H9 (cell line): ENCODE results near the gene REG1A. TPM values are rescaled to one million over a fixed set of nuclear protein-coding genes. Genes with fewer than 3 reads are reported as not detected.

Source experiments
- DNase-seq: peaks from one replicate; pipeline ENCODE4 v3.0.0-alpha.2; 2017
- H2AFZ ChIP-seq: one replicate; pipeline ENCODE4 v1.6.1; 2013; ENCODE audit warnings: mild to moderate bottlenecking, low read length, control low read depth, moderate library complexity
- H2AK5ac ChIP-seq: 2 replicates; pipeline ENCODE4 v1.6.1; 2013; ENCODE audit warnings: low read length, control low read depth, mixed read lengths; ENCODE audit not compliant: insufficient read length
- H2BK120ac ChIP-seq: one replicate; pipeline ENCODE4 v1.6.1; 2013; ENCODE audit warnings: low read depth, mild to moderate bottlenecking, low read length, control low read depth, inconsistent platforms; ENCODE audit not compliant: poor library complexity, severe bottlenecking
- H2BK12ac ChIP-seq: 2 replicates; pipeline ENCODE4 v1.6.1; 2013; ENCODE audit warnings: low read length, control low read depth, mixed read lengths, low read depth; ENCODE audit not compliant: insufficient read length
- H2BK15ac ChIP-seq: 2 replicates; pipeline ENCODE4 v1.6.1; 2013; ENCODE audit warnings: low read depth, low read length, control low read depth
- H2BK20ac ChIP-seq: one replicate; pipeline ENCODE4 v1.6.1; 2013; ENCODE audit warnings: low read depth, mild to moderate bottlenecking, low read length, control low read depth, inconsistent platforms; ENCODE audit not compliant: poor library complexity, severe bottlenecking
- H2BK5ac ChIP-seq: 2 replicates; pipeline ENCODE4 v1.6.1; 2013; ENCODE audit warnings: low read length, control low read depth, mixed read lengths; ENCODE audit not compliant: insufficient read length
- H3K14ac ChIP-seq: 2 replicates; pipeline ENCODE4 v1.6.1; 2013; ENCODE audit warnings: low read length, control low read depth; ENCODE audit not compliant: insufficient read depth
- H3K18ac ChIP-seq: 2 replicates; pipeline ENCODE4 v1.6.1; 2013; ENCODE audit warnings: low read depth, mild to moderate bottlenecking, mixed read lengths, low read length, control low read depth; ENCODE audit not compliant: insufficient read length
- H3K23ac ChIP-seq: 2 replicates; pipeline ENCODE4 v1.6.1; 2013; ENCODE audit warnings: low read length, control low read depth, mixed read lengths, low read depth; ENCODE audit not compliant: insufficient read length
- H3K23me2 ChIP-seq: 2 replicates; pipeline ENCODE4 v1.6.1; 2013; ENCODE audit warnings: low read depth, mild to moderate bottlenecking, mixed read lengths, low read length, control low read depth; ENCODE audit not compliant: insufficient read length, poor library complexity, severe bottlenecking
- H3K27ac ChIP-seq: 2 replicates; pipeline ENCODE4 v1.5.1; 2013; ENCODE audit warnings: low read length, control low read depth, mixed read lengths, low read depth; ENCODE audit not compliant: insufficient read length
- H3K27me3 ChIP-seq: 2 replicates; pipeline ENCODE4 v1.6.1; 2013; ENCODE audit warnings: low read length, control low read depth, inconsistent platforms; ENCODE audit not compliant: insufficient read depth
- H3K4ac ChIP-seq: 2 replicates; pipeline ENCODE4 v1.6.1; 2013; ENCODE audit warnings: low read depth, mild to moderate bottlenecking, control low read depth, inconsistent platforms, low read length, moderate library complexity
- H3K4me1 ChIP-seq: 2 replicates; pipeline ENCODE4 v1.6.1; 2013; ENCODE audit warnings: low read length, control low read depth, inconsistent platforms; ENCODE audit not compliant: insufficient read depth
- H3K4me2 ChIP-seq: 2 replicates; pipeline ENCODE4 v1.6.1; 2013; ENCODE audit warnings: low read length, control low read depth, mixed read lengths; ENCODE audit not compliant: insufficient read length, insufficient read depth
- H3K56ac ChIP-seq: 2 replicates; pipeline ENCODE4 v1.6.1; 2013; ENCODE audit warnings: low read depth, mild to moderate bottlenecking, mixed read lengths, low read length, control low read depth; ENCODE audit not compliant: insufficient read length
- H3K79me1 ChIP-seq: 2 replicates; pipeline ENCODE4 v1.6.1; 2013; ENCODE audit warnings: low read depth, mild to moderate bottlenecking, moderate library complexity, low read length, control low read depth, inconsistent platforms; ENCODE audit not compliant: insufficient read depth, poor library complexity, severe bottlenecking
- H3K79me2 ChIP-seq: 2 replicates; pipeline ENCODE4 v1.6.1; 2013; ENCODE audit warnings: low read length, control low read depth, inconsistent platforms; ENCODE audit not compliant: insufficient read depth
- H3K9ac ChIP-seq: 2 replicates; pipeline ENCODE4 v1.6.1; 2013; ENCODE audit warnings: low read length, control low read depth, mixed read lengths; ENCODE audit not compliant: insufficient read length; ENCODE audit errors: extremely low read depth
- H3K9me3 ChIP-seq: one replicate; pipeline ENCODE4 v1.6.1; 2013; ENCODE audit warnings: low read depth, low read length, inconsistent platforms; ENCODE audit not compliant: control insufficient read depth
- H3T11ph ChIP-seq: one replicate; pipeline ENCODE4 v1.6.1; 2013; ENCODE audit warnings: mild to moderate bottlenecking, low read length, control low read depth, inconsistent platforms
- H4K20me1 ChIP-seq: one replicate; pipeline ENCODE4 v1.6.1; 2013; ENCODE audit not compliant: control insufficient read depth, insufficient read length, insufficient read depth
- H4K5ac ChIP-seq: 2 replicates; pipeline ENCODE4 v1.6.1; 2013; ENCODE audit warnings: low read depth, mild to moderate bottlenecking, mixed read lengths, low read length, control low read depth; ENCODE audit not compliant: insufficient read length
- H4K8ac ChIP-seq: replicated peaks from 2 replicates; pipeline ENCODE4 v1.6.1; 2013; ENCODE audit warnings: low read length, control low read depth, mixed read lengths, low read depth; ENCODE audit not compliant: insufficient read length
- H4K91ac ChIP-seq: 2 replicates; pipeline ENCODE4 v1.6.1; 2013; ENCODE audit warnings: low read depth, mild to moderate bottlenecking, moderate library complexity, mixed read lengths, low read length, control low read depth; ENCODE audit not compliant: insufficient read length
- H3K27ac Mint-ChIP-seq, 3 experiments: 2 replicates in 2 of 3; 3 replicates in 1 of 3; pipeline ENCODE4 v1.8.0; 2020 to 2021; ENCODE audit warnings: mixed read lengths in 3 of 3, mild to moderate bottlenecking in 1 of 3, moderate library complexity in 1 of 3
- H3K27me3 Mint-ChIP-seq: 2 replicates; pipeline ENCODE4 v1.8.0; 2021; ENCODE audit warnings: low read depth, mild to moderate bottlenecking, moderate library complexity, mixed read lengths
- H3K36me3 Mint-ChIP-seq, 3 experiments: 2 replicates in 2 of 3; 3 replicates in 1 of 3; pipeline ENCODE4 v1.8.0; 2020 to 2021; ENCODE audit warnings: low read depth in 3 of 3, mixed read lengths in 3 of 3; ENCODE audit not compliant: insufficient read depth in 1 of 3
- H3K4me1 Mint-ChIP-seq, 2 experiments: 2 replicates each; pipeline ENCODE4 v1.8.0; 2020; ENCODE audit warnings: mixed read lengths in 2 of 2
- H3K4me3 Mint-ChIP-seq, 2 experiments: 2 replicates in 1 of 2; 3 replicates in 1 of 2; pipeline ENCODE4 v1.8.0; 2020 to 2021; ENCODE audit warnings: mild to moderate bottlenecking in 2 of 2, mixed read lengths in 2 of 2, moderate library complexity in 1 of 2
- H3K9me3 Mint-ChIP-seq, 2 experiments: 2 replicates in 1 of 2; 3 replicates in 1 of 2; pipeline ENCODE4 v1.8.0; 2020; ENCODE audit warnings: mild to moderate bottlenecking in 2 of 2, mixed read lengths in 2 of 2, moderate library complexity in 1 of 2
- WGBS: extraction: QIAGEN DNeasy Blood & Tissue Kit; methylation state at CpG from one replicate; pipeline ENCODE4 v1.1.7; 2013; ENCODE audit warnings: missing lambda C conversion rate, low lambda C conversion rate, mixed read lengths; ENCODE audit not compliant: insufficient read length; ENCODE audit errors: extremely low coverage; 5-methylcytosine and 5-hydroxymethylcytosine counted together
- total RNA-seq: library from RNA; stranded (reverse); gene quantifications from 2 replicates; pipeline ENCODE4 v1.2.1, GENCODE V29; 2021
- TF ChIP-seq, protein P1 (sequence below): fragments of 200-600 bp; sonication (generic); conservative IDR thresholded peaks from 3 replicates; pipeline ENCODE4 v1.8.0; 2021; ENCODE audit warnings: antibody characterized with exemption, mild to moderate bottlenecking

REG1A gene
- total RNA-seq, 1 experiment from 2014 or later, result not detected

DNA sequence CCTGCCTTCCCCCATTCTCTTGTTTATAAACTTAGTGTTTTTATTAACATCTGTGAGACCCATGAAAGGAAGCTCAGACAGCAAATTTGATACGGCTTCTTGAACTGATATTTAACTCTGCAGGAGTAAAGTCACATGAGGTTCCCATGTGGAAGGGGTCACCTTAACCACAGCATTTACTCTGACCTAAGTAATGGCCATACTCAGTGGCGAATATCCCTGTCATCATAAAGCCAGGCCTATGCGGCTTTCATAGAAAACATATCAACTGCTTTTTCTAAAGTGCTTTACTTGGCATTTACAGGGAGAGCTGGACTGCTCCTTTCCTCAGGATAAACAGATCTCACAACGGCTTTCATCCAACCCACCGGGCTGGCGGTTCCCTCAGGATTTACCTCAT, 9.0 kb downstream of the REG1A start:
- H3K27ac Mint-ChIP-seq, result no peak overlapping the region
- Histone ChIP-seq H3K56ac (no peak overlapping the region), H2BK20ac (no peak overlapping the region), H3T11ph (no peak overlapping the region), H3K27ac (no peak overlapping the region), H3K4me1 (no peaks in the 10 kb centered on the region), H2AK5ac (no peak overlapping the region), H3K23ac (no peak overlapping the region), H2BK5ac (no peak overlapping the region), H2AFZ (no peak overlapping the region), H4K5ac (no peak overlapping the region), H3K14ac (no peak overlapping the region), H3K27me3 (no peaks in the 10 kb centered on the region), H4K91ac (no peak overlapping the region), H3K18ac (no peak overlapping the region), H2BK12ac (no peak overlapping the region), H3K9ac (no peak overlapping the region), H4K8ac (no peak overlapping the region), H2BK15ac (no peak overlapping the region), H3K79me1 (no peaks in the 10 kb centered on the region), H3K4ac (no peak overlapping the region), H4K20me1 (no peaks in the 10 kb centered on the region), H3K23me2 (no peaks in the 10 kb centered on the region), H2BK120ac (no peak overlapping the region), H3K79me2 (no peaks in the 10 kb centered on the region), H3K4me2 (no peak overlapping the region), H3K9me3 (no peaks in the 10 kb centered on the region)
- H3K36me3 Mint-ChIP-seq, result no peaks in the 10 kb centered on the region
- no CpG with 5 or more reads among the region's 6 CpGs for WGBS
- H3K4me3 Mint-ChIP-seq, result no peak overlapping the region
- no peaks in the 10 kb centered on the region for H3K9me3 Mint-ChIP-seq
- H3K4me1 Mint-ChIP-seq, result peaks cover 5% of the 10 kb centered on the region in 2 experiments; a peak in 1 of 4 replicates
- H3K27me3 Mint-ChIP-seq, result no peaks in the 10 kb centered on the region
- TF ChIP-seq, protein P1, sequence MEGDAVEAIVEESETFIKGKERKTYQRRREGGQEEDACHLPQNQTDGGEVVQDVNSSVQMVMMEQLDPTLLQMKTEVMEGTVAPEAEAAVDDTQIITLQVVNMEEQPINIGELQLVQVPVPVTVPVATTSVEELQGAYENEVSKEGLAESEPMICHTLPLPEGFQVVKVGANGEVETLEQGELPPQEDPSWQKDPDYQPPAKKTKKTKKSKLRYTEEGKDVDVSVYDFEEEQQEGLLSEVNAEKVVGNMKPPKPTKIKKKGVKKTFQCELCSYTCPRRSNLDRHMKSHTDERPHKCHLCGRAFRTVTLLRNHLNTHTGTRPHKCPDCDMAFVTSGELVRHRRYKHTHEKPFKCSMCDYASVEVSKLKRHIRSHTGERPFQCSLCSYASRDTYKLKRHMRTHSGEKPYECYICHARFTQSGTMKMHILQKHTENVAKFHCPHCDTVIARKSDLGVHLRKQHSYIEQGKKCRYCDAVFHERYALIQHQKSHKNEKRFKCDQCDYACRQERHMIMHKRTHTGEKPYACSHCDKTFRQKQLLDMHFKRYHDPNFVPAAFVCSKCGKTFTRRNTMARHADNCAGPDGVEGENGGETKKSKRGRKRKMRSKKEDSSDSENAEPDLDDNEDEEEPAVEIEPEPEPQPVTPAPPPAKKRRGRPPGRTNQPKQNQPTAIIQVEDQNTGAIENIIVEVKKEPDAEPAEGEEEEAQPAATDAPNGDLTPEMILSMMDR, result no peak
- no peak for DNase-seq
